ENCODE data around the gene ZBTB42.

DNA sequence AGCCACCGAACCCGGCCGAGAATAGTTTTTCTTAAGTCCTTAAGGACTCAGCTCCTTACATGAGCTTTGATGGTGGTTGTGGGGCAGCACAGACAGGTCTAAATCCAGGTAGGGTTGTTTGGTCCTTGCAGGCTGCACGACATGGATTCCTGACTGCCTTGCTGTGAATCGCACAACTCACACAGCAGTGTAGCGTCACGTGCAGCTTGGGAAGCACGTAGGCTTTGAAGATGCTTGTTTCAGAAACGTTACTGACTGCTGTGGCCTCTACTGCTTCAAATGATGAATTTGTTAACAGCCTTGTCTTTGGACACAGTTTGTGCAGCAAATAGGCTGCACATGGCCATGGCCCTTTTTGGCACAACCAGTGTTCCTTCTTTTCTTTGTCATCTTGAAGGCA lies 29.9 kb downstream of the ZBTB42 start:
- TF ChIP-seq ZBTB7A (IDR thresholded peaks at IDR 0.05; ENCODE audit: low read depth) (no peak), CEBPB (IDR thresholded peaks at IDR 0.05) (no peak), RAD21 (IDR thresholded peaks at IDR 0.05; ENCODE audit: low read depth) (no peak), YY1 (IDR thresholded peaks at IDR 0.05; ENCODE audit: low read depth) (no peak), TAF1 (IDR thresholded peaks at IDR 0.05; ENCODE audit: low read depth) (no peak), CREB1 (IDR thresholded peaks at IDR 0.05; ENCODE audit: low read depth) (no peak)
- TF ChIP-seq, protein P1, sequence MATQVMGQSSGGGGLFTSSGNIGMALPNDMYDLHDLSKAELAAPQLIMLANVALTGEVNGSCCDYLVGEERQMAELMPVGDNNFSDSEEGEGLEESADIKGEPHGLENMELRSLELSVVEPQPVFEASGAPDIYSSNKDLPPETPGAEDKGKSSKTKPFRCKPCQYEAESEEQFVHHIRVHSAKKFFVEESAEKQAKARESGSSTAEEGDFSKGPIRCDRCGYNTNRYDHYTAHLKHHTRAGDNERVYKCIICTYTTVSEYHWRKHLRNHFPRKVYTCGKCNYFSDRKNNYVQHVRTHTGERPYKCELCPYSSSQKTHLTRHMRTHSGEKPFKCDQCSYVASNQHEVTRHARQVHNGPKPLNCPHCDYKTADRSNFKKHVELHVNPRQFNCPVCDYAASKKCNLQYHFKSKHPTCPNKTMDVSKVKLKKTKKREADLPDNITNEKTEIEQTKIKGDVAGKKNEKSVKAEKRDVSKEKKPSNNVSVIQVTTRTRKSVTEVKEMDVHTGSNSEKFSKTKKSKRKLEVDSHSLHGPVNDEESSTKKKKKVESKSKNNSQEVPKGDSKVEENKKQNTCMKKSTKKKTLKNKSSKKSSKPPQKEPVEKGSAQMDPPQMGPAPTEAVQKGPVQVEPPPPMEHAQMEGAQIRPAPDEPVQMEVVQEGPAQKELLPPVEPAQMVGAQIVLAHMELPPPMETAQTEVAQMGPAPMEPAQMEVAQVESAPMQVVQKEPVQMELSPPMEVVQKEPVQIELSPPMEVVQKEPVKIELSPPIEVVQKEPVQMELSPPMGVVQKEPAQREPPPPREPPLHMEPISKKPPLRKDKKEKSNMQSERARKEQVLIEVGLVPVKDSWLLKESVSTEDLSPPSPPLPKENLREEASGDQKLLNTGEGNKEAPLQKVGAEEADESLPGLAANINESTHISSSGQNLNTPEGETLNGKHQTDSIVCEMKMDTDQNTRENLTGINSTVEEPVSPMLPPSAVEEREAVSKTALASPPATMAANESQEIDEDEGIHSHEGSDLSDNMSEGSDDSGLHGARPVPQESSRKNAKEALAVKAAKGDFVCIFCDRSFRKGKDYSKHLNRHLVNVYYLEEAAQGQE (IDR thresholded peaks at IDR 0.05; ENCODE audit: low read depth), result no peak

Data from Ishikawa (cell line).